Activated CD4-positive, alpha-beta T cell treated with anti-CD3 and anti-CD28 coated beads for 48 hours (primary cell): ENCODE results near the gene MUS81.

ENCODE experiments used
- DNase-seq: peaks from one replicate; pipeline ENCODE4 v3.0.0-alpha.2; 2020

MUS81 gene

DNA sequence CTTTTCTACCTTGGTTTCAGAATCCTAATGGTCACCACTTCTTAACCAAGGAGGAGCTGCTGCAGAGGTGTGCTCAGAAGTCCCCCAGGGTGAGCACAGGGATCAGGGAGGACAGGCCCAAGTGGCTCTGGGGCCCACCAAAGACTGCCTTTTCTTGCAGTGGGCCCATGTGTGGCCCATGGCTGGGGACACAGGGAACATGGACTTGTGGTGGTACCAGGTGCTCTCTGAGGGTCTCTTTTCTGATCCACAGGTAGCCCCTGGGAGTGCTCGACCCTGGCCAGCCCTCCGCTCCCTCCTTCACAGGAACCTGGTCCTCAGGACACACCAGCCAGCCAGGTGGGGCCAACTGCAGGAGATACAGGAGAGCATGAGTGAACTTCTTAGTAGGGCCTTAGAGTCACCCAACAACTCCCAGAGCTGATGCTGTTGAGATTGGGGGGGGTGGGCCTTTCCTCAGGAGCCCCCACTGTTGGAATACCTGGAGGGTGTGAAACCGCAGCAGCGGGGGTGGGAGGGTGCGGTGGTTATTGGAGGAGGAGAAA is 2.0 kb downstream of the MUS81 start:
- DNase-seq = no peak

DNA sequence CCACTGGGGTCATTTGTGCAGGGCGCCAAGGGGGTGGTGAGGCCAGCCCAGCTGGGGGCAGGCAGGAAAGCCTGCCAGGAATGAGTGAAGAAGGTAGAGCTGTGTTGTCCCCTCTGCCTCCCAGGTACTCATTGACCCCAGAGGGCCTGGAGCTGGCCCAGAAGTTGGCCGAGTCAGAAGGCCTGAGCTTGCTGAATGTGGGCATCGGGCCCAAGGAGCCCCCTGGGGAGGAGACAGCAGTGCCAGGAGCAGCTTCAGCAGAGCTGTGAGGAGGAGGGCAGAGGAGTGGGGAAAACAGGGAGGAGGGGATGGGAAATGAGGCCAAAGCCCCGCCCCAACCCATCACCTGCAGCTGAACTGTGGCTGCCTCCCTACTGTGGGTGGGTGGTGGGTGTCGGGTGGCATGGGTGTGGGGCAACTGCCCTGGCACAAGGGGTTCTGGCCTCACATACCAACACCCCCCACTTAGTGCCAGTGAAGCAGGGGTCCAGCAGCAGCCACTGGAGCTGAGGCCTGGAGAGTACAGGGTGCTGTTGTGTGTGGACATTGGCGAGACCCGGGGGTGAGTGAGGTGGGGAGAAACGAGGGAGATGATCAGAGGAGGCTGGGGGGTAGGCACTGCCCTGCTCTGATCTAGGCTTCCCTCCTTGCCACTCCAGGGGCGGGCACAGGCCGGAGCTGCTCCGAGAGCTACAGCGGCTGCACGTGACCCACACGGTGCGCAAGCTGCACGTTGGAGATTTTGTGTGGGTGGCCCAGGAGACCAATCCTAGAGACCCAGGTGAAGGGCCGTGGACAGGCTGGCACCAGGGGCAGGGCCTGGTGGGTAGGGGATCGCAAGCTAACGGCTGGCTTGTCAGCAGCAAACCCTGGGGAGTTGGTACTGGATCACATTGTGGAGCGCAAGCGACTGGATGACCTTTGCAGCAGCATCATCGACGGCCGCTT is 3.0 kb downstream of the MUS81 start:
- DNase-seq = peak; percentile 2

DNA sequence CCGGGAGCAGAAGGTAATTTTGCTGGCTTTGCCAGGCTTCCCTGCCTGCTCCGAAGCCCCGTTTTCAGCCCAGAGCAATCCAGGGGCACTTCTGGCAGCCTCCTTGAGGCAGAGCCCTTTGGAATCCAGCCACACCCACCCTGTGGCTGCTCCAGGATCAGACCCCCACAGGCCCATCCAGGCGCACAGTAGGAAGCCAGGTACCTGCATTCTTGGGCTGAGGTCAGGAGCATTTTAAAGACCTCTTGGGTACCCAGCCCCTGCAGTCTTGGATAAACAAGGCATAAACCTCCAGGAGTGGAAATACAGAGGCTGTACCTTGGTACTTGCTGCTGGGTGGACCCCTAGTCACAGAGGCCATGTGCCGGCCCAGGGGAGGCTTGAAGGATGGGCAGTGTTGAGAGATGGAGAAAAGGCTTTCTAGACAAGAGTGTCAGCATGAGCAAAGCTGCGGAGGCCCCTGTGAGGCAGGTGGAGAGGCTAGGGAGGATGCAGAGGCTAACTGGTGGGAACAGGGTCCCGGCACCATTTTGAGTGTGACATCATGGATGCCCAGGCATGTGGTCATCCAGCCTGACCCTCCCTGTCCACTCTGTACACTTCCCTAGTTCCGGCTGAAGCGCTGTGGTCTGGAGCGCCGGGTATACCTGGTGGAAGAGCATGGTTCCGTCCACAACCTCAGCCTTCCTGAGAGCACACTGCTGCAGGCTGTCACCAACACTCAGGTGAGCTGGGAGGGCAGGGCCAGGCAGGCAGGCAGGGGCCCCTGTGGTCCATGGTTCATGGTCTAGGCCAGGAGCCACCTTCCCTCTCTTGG is 3.9 kb downstream of the MUS81 start:
- DNase-seq = no peak

DNA sequence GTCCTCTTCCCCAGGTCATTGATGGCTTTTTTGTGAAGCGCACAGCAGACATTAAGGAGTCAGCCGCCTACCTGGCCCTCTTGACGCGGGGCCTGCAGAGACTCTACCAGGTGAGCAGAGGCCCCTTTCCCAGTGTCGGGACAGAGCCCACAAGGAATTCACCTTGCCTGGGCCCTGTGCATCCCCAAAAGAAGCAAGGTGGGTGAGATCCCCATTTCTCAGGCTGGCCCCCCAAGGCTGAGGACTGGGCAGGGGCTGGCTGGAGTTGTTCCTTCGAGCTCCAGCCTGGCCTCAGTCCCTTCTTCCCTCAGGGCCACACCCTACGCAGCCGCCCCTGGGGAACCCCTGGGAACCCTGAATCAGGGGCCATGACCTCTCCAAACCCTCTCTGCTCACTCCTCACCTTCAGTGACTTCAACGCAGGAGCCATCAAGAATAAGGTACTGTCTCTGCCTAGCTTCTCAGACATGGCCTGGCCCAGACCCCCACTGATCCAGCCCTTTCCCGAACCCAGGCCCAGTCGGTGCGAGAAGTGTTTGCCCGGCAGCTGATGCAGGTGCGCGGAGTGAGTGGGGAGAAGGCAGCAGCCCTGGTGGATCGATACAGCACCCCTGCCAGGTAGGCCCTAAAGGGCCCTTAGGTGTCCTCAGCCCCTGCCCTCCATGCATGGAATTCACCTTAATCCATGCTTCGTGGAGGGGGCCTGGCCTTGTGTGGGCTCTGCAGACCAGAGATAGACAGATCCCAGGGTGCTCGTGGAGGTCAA is 4.7 kb downstream of the MUS81 start:
- DNase-seq = no peak

DNA sequence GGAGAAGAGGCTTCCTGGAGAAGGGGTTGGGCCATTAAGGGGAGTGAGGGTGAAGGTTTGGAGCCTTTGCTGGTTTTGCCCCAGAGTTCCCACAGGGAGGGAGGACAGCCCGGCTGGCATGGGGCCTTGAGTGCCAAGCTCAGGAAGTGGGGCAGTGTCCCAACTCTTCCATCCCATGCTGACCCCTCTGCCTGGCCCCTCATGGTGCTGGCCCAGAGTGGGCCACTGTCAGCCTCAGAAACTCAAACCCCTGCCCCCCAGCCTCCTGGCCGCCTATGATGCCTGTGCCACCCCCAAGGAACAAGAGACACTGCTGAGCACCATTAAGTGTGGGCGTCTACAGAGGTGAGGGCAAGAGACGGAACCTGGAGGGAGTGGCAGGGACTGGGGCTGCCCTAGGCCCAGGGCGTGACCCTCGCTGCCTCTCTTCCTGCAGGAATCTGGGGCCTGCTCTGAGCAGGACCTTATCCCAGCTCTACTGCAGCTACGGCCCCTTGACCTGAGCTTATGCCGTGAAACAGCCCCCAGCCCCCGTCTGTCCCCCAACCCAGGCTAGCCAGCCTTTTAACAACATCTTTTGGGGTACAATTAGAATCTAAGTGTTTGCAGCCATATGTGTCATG is 5.4 kb downstream of the MUS81 start:
- no peak for DNase-seq

DNA sequence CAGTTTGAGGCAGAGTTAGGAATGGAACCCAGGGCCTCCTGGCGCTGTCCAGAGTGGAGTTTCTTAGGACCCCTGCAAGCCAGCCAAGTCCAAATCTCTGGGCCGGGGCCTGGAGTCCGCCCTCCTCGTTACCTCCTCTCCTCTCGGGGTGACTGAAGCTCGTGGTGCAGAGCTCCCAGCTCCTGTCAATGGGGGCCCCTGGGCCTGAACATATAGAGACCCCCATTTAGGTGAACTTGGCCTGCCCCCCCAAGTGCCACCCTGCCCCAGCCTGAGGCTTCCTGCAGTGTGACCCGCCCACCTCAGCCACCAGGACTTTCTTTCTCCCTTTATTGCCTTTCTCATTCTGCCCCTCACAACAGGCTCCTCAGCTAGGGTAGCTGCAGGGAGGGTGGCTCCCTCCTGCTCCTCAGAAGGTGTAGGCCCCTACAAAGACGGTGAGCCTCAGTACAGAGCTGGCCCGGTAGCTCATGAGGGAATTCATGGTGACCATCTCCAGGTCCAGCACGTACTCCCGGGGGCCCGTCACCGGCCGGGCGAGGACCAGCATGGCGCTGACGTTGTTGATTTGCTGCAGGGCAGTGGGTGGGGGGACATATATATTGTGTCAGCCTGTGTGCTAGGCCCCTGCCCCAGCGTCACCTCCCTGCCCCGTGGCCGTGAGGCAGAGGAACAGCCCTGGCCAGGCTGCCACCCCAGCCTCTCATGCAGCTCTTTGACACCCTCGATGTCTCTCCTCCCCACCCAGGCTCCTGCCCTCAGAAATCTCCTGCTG is 6.5 kb downstream of the MUS81 start:
- DNase-seq = no peak

DNA sequence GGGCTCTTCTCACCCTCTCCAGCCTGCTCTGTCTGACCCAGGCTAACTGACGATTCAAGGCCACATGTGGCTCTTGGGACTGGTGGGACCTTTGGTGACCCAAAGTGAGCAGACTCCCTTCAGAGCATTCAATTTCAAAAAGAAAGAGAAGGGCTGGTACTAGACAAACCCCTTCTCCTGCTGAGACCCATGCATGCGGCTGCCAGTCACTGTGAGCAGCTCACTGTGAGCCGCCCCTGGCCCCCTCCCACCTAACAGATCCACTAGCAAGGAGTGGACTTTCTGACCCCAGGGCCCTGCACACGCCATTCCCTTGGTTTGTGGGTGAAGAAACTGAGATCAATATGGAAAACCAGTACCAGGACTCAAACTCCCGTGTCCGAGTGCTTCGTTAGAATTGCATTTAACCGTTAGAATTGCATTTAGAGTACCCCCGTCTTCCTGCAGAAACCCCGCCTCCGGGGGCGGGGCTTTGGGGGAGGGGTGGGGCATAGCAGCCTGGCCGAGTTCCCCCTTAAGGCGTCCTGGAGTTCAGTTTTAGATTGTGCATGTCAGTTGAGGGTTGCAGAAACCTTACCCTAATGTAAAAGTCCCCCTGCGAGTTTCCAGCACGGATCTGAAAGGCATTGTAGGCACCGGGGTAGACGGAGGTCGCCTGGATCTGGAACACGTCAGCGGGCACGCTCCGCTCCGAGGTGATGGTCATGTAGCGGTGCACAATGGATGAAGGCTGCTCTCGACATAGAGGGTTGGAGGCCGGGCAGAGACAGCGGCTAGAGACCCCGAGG is 7.2 kb downstream of the MUS81 start:
- no peak for DNase-seq

DNA sequence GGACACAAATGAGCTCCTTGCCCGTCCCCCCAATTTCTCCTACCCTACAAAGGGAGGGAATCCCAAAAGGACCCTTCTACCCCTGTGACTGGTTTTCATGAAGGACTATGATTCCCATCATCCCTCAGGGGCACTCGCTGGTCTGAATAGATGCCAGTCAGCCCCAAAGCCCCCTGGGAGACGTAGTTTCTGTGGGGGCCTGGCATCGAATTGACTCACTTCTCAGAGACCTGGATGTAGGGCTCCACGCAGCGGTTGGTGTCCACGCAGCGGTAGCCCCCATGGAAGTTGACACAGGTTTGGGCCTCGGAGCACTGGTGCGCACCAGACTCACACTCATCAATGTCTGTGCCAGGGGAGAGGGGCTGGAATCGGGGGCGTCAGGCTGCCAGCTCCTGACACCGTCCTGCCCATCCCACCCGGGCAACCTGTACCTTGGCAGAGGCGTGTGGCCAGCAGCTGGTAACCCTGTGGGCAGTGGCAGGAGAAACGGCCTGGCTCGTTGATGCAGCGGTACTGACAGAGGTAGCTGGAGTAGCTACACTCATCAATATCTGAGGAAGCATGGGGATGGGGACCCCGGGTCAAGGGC is 7.9 kb downstream of the MUS81 start:
- DNase-seq = no peak

DNA sequence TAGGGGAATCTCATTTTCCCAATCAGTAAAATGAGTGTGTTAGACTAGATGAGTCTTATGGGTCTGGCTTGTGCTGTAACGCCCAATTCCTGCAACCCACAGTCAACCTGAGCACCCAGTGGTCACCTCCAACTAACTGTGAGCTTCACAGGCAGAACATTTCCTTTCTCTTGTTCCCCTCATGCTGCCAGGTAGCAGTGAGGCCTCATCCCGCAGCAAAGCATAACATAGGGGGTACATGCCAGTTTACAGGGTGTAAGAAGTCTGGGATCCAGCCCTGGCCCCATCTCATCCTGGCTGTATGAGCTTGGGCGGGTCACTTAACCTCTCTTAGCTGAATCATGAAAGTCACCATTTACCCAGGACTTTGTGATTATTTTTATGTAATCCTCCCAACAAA is 8.7 kb downstream of the MUS81 start:
- DNase-seq = no peak

DNA sequence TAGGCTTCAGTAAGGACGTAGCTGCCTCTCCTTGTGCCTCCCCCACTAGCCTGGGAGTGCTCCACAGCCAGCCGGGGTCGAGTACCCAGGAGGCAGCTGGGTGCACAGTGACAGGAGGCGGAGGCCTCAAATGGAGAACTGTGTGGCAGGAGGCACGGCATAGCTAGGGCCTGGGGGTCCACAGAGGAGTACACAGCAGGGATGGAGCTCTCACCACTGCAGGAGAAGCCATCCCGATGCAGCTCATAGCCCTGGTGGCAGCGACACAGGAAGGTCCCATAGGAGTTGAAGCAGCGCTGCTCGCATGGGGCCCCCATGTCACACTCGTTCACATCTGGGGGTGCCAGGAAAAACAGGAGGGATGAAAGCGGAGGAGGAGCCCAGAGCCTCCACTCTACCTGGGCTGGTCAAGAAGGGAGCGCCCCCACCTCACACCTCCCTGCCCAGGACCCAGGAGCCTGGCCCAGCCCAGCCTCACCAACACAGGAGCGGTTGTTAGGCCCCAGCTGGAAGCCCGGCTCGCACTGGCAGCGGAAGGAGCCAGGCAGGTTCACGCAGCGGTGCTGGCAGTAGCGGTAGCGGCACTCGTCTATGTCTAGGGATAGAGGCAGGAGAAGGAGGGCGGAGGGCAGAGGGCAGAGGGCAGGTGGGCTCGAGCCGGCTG is 9.5 kb downstream of the MUS81 start:
- no peak for DNase-seq

DNA sequence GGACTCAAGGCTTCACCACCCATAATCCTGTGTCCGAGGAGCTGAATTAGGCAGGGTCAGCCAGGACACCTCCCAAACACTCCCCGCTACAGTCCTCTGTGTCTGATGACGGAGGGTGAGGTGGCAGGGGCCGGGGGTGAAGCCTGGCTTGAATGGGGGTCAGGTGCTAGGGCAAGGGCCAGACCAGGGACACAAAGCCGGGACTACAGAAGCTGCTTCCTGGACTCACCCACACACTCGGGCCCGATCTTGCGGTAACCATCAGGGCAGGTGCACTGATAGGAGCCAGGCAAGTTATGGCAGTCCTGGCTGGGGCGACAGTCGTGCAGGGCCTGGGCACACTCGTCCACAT is 10.1 kb downstream of the MUS81 start:
- no peak for DNase-seq

DNA sequence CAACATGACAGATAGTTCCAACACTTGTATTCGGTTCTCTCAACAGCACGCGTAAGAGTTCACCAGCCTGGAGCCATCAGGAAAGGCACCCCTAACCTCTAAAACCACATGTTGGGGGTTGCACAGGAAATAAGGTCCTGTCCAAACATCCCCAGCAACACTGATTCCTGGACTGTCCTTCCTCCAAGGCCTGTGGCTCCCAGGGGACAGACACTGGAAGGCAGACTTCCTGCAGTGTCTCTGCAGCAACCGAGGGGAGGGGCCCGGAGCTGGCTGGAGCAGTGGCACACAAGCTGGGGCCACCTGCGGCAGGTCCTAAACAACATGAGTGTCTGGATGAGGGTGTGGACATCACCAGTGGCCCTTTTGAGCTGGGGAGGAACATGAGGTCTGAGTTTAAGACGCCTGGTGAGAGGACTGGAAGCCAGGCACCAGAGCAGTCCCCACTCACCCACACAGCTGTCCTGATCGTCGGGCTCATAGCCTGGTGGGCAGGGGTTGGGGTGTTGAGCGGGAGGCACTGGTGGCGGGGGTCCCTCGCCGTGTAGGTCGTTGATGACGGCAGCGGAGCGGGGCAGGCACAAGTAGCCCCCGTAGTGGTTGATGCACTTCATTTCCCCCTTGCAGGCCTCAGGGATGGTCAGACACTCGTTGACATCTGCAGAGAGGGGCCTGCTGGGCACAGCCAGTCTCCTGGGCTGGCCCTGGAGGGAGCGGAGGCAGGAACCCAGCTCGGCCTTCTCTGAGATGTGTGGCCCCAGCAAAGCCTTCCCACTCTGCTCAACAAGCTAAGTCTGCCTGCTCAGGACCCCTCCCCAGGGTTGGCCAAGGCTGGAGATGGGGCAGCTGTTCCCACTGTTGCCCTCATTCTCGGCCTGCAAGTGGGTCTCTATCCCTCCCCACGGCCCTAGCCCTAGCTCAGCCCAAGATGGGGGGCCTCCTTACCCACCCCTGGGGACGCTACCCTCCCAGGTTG is 10.8 kb downstream of the MUS81 start:
- no peak for DNase-seq

DNA sequence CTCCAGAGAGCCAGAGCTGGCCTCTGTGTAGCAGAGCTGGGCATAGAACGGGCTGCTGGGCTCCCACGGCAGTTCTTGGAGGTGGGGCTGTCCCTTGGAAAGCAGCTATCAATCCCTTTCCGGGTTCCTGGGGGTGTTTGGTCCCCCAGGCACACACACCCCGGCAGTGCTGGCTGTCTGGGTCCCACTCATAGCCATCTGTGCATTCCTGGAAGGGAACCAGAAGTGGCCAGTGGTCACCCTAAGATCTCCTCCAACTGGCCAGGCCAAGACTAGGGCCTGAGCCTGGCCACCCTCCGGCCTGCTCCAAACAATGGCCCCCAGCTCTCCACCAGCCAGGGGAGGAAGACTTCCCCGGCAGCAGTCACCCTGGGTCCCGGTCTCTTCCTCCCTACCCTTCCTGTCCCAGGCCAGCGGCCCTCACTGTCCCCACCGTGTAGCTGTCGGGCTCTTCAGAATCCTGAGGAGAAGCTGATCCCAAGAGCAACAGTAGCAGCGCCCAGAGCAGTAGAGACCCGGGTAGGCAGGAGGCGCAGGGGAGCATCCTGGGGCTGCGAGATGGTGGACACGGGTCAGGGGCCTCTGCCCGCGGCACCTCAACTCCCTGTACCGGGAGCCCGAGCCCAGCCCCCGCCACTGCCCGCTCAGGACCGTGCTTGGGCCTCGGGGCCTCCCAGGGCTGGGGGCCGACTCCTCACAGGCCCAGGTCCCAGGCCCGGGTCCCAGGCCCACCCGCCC is 11.7 kb downstream of the MUS81 start:
- no peak for DNase-seq

DNA sequence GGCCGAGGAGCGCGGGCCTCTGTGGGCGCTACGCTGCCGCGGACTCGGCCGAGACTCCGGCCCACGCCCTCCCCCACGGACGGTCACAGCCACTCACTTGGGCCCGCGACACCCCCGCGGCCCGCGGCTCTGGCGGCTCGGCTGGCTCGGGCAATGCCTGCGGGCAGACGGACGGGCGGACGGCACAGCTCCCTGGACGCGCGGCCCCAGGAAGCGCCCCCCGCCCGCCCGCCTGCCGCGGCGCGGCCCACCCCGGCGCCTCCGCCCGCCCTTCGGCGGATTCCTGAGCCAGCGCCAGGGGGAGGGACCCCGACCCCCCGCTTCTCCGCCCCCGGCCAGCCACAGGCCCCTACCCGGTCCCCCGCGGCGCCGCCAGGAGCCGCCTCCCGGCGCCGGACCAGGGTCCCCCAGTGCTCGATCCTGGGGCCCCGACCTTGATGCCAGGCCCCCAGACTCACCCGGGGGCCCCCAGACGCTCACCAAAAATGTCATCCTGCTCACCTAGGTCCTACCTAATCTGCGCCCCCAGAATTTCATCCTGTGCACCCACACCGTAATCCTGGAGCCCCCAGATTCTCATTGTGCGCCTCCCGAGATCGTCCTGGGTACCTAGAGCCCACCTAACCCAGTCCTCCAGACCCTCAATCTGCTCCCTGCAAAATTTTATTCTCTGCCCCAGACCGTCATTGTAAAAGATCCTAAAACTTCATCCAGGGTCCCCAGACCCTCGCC is 12.5 kb downstream of the MUS81 start, which contains the start of gene EFEMP2:
Gene EFEMP2 (minus strand): TSS at position 215 of the 732 bp plus-strand sequence. CDS start 446 bp downstream, outside the sequence.
- DNase-seq = no peak

DNA sequence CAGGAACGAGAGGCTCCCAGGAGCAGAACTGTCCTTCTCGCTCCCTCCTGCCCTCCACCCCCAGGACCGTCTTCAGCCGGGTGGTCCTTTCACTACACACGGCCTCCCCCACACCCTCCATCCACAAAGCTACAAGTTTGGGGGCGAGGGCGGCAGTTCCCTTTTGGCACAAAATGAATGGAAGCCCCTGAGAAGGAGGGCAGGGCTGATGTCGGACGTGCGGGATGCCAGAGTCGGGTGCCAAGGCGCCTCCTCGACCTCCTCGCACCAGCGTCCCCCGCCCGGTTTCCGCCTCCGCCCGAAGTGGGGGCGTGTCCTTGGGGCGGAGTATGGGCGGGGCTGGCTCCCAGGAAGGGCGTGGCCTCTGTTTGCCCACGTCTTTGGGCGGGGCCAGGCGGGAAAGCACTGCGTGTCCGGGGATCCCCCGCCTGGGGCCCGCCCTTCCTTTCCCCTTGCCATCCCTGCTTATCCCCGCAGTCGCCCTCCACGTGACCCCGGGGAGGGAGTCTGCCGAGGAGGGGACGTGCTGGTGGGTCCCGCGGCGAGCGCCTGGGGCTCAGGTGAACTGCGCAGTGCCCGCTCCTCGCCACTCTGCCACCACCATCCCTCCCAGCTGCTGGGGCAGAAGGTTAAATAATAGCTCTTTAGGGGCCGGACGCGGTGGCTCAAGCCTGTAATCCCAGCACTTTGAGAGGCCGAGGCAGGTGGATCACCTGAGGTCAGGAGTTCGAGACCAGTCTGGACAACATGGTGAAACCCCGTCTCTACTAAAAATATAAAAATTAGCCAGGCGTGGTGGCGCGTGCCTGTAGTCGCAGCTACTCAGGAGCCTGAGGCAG is 13.3 kb downstream of the MUS81 start:
- DNase-seq = peak; percentile 97

DNA sequence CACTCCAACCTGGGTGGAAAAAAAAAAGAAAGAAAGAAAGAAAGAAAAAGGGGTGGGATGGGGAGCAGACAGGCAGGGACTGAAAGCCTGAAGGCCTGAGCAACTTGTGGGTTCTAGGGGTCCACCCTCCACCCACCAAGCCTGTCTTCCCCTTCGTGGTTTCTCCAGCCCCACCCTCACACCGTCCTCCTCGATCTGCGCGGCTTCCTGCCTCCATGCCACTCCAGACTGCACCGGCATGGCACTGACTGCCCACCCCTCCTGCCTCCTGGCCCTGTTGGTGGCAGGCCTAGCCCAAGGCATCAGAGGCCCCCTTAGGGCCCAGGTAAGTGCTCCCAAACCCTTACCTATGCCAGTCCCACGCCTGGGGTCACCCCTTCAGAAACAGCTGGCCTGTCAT is 19.4 kb downstream of the MUS81 start, which contains the start of gene CTSW:
Gene CTSW (plus strand): TSS at position 221 of the 400 bp plus-strand sequence. CDS start 18 bp downstream, at position 239.
- no peak for DNase-seq
